ENCODE data around the gene ASH1L. TPM values are rescaled to one million over a fixed set of nuclear protein-coding genes. Genes with fewer than 3 reads are reported as not detected.

The ASH1L gene
- total and polyA plus RNA-seq, 2 experiments from 2014 or later, result 23.6 to 24.7 TPM

DNA sequence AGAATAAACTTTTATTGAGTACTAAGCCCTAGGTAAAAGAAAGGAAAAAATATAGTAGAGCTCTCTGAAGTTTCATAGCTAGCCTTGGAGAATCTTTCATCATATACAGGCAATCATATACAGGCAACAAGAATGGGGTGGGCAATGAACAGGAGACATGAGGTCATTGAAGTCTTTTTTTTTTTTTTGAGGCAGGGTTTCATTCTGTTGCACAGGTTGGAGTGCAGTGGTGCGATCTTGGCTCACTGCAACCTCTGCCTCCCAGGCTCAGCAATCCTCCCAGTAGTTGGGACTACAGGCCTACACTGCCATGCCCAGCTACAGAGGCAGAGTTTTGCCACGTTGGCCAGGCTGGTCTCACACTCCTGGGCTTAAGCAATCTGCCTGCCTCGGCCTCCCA, 219.8 kb downstream of the ASH1L start:
- TF ChIP-seq, protein P1, sequence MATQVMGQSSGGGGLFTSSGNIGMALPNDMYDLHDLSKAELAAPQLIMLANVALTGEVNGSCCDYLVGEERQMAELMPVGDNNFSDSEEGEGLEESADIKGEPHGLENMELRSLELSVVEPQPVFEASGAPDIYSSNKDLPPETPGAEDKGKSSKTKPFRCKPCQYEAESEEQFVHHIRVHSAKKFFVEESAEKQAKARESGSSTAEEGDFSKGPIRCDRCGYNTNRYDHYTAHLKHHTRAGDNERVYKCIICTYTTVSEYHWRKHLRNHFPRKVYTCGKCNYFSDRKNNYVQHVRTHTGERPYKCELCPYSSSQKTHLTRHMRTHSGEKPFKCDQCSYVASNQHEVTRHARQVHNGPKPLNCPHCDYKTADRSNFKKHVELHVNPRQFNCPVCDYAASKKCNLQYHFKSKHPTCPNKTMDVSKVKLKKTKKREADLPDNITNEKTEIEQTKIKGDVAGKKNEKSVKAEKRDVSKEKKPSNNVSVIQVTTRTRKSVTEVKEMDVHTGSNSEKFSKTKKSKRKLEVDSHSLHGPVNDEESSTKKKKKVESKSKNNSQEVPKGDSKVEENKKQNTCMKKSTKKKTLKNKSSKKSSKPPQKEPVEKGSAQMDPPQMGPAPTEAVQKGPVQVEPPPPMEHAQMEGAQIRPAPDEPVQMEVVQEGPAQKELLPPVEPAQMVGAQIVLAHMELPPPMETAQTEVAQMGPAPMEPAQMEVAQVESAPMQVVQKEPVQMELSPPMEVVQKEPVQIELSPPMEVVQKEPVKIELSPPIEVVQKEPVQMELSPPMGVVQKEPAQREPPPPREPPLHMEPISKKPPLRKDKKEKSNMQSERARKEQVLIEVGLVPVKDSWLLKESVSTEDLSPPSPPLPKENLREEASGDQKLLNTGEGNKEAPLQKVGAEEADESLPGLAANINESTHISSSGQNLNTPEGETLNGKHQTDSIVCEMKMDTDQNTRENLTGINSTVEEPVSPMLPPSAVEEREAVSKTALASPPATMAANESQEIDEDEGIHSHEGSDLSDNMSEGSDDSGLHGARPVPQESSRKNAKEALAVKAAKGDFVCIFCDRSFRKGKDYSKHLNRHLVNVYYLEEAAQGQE (IDR thresholded peaks at IDR 0.05; ENCODE audit: unreplicated experiment), result no peak
- TF ChIP-seq EZH2phosphoT487 (IDR thresholded peaks at IDR 0.05; ENCODE audit: unreplicated experiment) (no peak), EZH2 (IDR thresholded peaks at IDR 0.05; ENCODE audit: low read depth, unreplicated experiment) (no peak), POLR2AphosphoS5 (IDR thresholded peaks at IDR 0.05; ENCODE audit: low read depth) (no peak)
- TF ChIP-seq, protein P2, sequence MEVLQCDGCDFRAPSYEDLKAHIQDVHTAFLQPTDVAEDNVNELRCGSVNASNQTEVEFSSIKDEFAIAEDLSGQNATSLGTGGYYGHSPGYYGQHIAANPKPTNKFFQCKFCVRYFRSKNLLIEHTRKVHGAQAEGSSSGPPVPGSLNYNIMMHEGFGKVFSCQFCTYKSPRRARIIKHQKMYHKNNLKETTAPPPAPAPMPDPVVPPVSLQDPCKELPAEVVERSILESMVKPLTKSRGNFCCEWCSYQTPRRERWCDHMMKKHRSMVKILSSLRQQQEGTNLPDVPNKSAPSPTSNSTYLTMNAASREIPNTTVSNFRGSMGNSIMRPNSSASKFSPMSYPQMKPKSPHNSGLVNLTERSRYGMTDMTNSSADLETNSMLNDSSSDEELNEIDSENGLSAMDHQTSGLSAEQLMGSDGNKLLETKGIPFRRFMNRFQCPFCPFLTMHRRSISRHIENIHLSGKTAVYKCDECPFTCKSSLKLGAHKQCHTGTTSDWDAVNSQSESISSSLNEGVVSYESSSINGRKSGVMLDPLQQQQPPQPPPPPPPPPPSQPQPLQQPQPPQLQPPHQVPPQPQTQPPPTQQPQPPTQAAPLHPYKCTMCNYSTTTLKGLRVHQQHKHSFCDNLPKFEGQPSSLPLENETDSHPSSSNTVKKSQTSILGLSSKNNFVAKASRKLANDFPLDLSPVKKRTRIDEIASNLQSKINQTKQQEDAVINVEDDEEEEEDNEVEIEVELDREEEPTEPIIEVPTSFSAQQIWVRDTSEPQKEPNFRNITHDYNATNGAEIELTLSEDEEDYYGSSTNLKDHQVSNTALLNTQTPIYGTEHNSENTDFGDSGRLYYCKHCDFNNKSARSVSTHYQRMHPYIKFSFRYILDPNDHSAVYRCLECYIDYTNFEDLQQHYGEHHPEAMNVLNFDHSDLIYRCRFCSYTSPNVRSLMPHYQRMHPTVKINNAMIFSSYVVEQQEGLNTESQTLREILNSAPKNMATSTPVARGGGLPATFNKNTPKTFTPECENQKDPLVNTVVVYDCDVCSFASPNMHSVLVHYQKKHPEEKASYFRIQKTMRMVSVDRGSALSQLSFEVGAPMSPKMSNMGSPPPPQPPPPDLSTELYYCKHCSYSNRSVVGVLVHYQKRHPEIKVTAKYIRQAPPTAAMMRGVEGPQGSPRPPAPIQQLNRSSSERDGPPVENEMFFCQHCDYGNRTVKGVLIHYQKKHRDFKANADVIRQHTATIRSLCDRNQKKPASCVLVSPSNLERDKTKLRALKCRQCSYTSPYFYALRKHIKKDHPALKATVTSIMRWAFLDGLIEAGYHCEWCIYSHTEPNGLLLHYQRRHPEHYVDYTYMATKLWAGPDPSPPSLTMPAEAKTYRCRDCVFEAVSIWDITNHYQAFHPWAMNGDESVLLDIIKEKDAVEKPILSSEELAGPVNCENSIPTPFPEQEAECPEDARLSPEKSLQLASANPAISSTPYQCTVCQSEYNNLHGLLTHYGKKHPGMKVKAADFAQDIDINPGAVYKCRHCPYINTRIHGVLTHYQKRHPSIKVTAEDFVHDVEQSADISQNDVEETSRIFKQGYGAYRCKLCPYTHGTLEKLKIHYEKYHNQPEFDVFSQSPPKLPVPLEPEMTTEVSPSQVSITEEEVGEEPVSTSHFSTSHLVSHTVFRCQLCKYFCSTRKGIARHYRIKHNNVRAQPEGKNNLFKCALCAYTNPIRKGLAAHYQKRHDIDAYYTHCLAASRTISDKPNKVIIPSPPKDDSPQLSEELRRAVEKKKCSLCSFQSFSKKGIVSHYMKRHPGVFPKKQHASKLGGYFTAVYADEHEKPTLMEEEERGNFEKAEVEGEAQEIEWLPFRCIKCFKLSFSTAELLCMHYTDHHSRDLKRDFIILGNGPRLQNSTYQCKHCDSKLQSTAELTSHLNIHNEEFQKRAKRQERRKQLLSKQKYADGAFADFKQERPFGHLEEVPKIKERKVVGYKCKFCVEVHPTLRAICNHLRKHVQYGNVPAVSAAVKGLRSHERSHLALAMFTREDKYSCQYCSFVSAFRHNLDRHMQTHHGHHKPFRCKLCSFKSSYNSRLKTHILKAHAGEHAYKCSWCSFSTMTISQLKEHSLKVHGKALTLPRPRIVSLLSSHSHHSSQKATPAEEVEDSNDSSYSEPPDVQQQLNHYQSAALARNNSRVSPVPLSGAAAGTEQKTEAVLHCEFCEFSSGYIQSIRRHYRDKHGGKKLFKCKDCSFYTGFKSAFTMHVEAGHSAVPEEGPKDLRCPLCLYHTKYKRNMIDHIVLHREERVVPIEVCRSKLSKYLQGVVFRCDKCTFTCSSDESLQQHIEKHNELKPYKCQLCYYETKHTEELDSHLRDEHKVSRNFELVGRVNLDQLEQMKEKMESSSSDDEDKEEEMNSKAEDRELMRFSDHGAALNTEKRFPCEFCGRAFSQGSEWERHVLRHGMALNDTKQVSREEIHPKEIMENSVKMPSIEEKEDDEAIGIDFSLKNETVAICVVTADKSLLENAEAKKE (CRISPR knock-in tag; IDR thresholded peaks at IDR 0.05), result no peak
- peaks cover 52% of the 10 kb centered on the region for H3K36me3 Mint-ChIP-seq (ENCODE audit: low read depth)
- H3K4me1 Mint-ChIP-seq, result no peaks in the 10 kb centered on the region

More for the DNA sequence above, 219.8 kb downstream of the ASH1L start:
- no peak overlapping the region for H3K4me3 Mint-ChIP-seq
- H3F3A ChIP-seq (replicated peaks; ENCODE audit: low read depth), result peaks cover 3% of the 10 kb centered on the region; the same call in 1 of the 2 replicates
- peaks cover 51% of the 10 kb centered on the region for H3K36me3 ChIP-seq (ENCODE audit: insufficient read depth)
- no peaks in the 10 kb centered on the region for H3K9me3 Mint-ChIP-seq
- H3K9me2 ChIP-seq (ENCODE audit: insufficient read depth), result no peaks in the 10 kb centered on the region
- no peaks in the 10 kb centered on the region for H3K79me2 ChIP-seq (replicated peaks; ENCODE audit: insufficient read depth)
- H2AFZ ChIP-seq, result no peak overlapping the region
- no peaks in the 10 kb centered on the region; the same call in 1 of the 2 replicates for H4K20me1 ChIP-seq (replicated peaks; ENCODE audit: insufficient read depth)
- H3K4me2 ChIP-seq, result no peak overlapping the region
- H3K27me3 Mint-ChIP-seq (ENCODE audit: insufficient read depth, low read depth, poor library complexity), result no peaks in the 10 kb centered on the region
- DNase-seq (ENCODE audit: low spot score) (no peak), ATAC-seq (no peak)
- no peaks in the 10 kb centered on the region for H3K4me1 ChIP-seq (ENCODE audit: insufficient read depth)
- no peak overlapping the region for H3K27ac ChIP-seq (ENCODE audit: low read depth)
- H3K4me3 ChIP-seq, result no peak overlapping the region
- no peaks in the 10 kb centered on the region for H3K27me3 ChIP-seq (ENCODE audit: insufficient read depth)
- no peak overlapping the region for H3K27ac Mint-ChIP-seq

Data from GM23338 (cell line).